ENCODE measurements around the gene BTBD9.

- TF ChIP-seq CTCF (IDR thresholded peaks at IDR 0.05; ENCODE audit: extremely low read depth in 1 of 2, insufficient read depth in 1 of 2, low read depth in 1 of 2, low read length in 2 of 2): no peak
- TF ChIP-seq POLR2AphosphoS5 (IDR thresholded peaks at IDR 0.05; ENCODE audit: insufficient read depth, low read depth, low read length): no peak
- TF ChIP-seq EZH2 (IDR thresholded peaks at IDR 0.05; ENCODE audit: borderline replicate concordance, low read depth, low read length, severe bottlenecking): no peak
- no peak for TF ChIP-seq POLR2A (IDR thresholded peaks at IDR 0.05; ENCODE audit: low read depth, low read length)
- no peak for TF ChIP-seq MAX (IDR thresholded peaks at IDR 0.05; ENCODE audit: insufficient read depth, insufficient read length)
- no peak for TF ChIP-seq GATA2 (IDR thresholded peaks at IDR 0.05; ENCODE audit: insufficient read depth, insufficient read length, low read depth, low read length)
Measured at GRCh38 chr6:38479331-38479730, 160.4 kb downstream of the BTBD9 start.

Data from endothelial cell of umbilical vein (primary cell).